CD4-positive, CD25-positive, alpha-beta regulatory T cell (primary cell): Measurements from ENCODE around the gene CTDNEP1. TPM values are rescaled to one million over a fixed set of nuclear protein-coding genes. Genes with fewer than 3 reads are reported as not detected.

Source experiments
- ATAC-seq, 2 donors: fragments of 150-1000 bp; cut with Tn5 transposase; one replicate each; pipeline ENCODE4 v1.10.0; 2021; ENCODE audit warnings: low read depth in 2 of 2, moderate number of reproducible peaks in 2 of 2, moderate library complexity in 1 of 2
- DNase-seq, 3 donors: peaks; one replicate each; pipeline versions ENCODE4 v3.0.0 to v3.0.0-alpha.2; 2012 to 2022; ENCODE audit warnings: mixed read lengths in 1 of 3
- H3K27ac ChIP-seq: one replicate; pipeline ENCODE4 v1.7.0; 2013; ENCODE audit warnings: mild to moderate bottlenecking, low read length; ENCODE audit not compliant: insufficient read depth, poor library complexity, severe bottlenecking
- H3K27me3 ChIP-seq: one replicate; pipeline ENCODE4 v1.7.0; 2013; ENCODE audit warnings: low read length; ENCODE audit not compliant: control insufficient read depth, insufficient read depth
- H3K36me3 ChIP-seq: one replicate; pipeline ENCODE4 v1.7.0; 2013; ENCODE audit warnings: mild to moderate bottlenecking, low read length, moderate library complexity; ENCODE audit not compliant: control insufficient read depth, insufficient read depth
- H3K4me1 ChIP-seq: 2 replicates; pipeline ENCODE4 v1.7.0; 2013; ENCODE audit warnings: mild to moderate bottlenecking, low read length; ENCODE audit not compliant: insufficient read depth, control insufficient read depth, poor library complexity, severe bottlenecking
- H3K4me3 ChIP-seq: one replicate; pipeline ENCODE4 v1.7.0; 2013; ENCODE audit warnings: low read depth, mild to moderate bottlenecking, low read length, moderate library complexity
- H3K9me3 ChIP-seq, 2 experiments: 1 replicate in 1 of 2; 2 replicates in 1 of 2; pipeline ENCODE4 v1.7.0; 2013; ENCODE audit warnings: low read length in 2 of 2, mild to moderate bottlenecking in 1 of 2, moderate library complexity in 1 of 2; ENCODE audit not compliant: control insufficient read depth in 2 of 2
- H3K27ac Mint-ChIP-seq, 3 donors: one replicate each; pipeline ENCODE4 v1.8.0; 2020 to 2022; ENCODE audit warnings: mild to moderate bottlenecking in 3 of 3, mixed read lengths in 3 of 3, moderate library complexity in 2 of 3
- H3K27me3 Mint-ChIP-seq: one replicate; pipeline ENCODE4 v1.8.0; 2022; ENCODE audit warnings: mild to moderate bottlenecking, mixed read lengths
- H3K36me3 Mint-ChIP-seq: one replicate; pipeline ENCODE4 v1.8.0; 2020; ENCODE audit warnings: mixed read lengths
- H3K4me1 Mint-ChIP-seq, 4 donors: one replicate each; pipeline ENCODE4 v1.8.0; 2020 to 2022; ENCODE audit warnings: mixed read lengths in 4 of 4, mild to moderate bottlenecking in 1 of 4
- H3K4me3 Mint-ChIP-seq, 4 donors: one replicate each; pipeline ENCODE4 v1.8.0; 2020 to 2022; ENCODE audit warnings: mild to moderate bottlenecking in 4 of 4, mixed read lengths in 4 of 4, moderate library complexity in 3 of 4
- H3K9me3 Mint-ChIP-seq, 7 donors: one replicate each; pipeline ENCODE4 v1.8.0; 2020 to 2022; ENCODE audit warnings: mixed read lengths in 7 of 7, mild to moderate bottlenecking in 3 of 7, moderate library complexity in 2 of 7
- polyA plus RNA-seq, 4 donors: library from polyadenylated mRNA; unstranded; fragments of 300-500 nt; fragmentation: Illumina TruSeq; gene quantifications; one replicate each; pipeline ENCODE4 v1.2.3, GENCODE V29; 2021
- total RNA-seq: library from RNA; stranded (reverse); gene quantifications from one replicate; pipeline ENCODE4 v1.2.3, GENCODE V29; 2022

Gene CTDNEP1
- total and polyA plus RNA-seq, 5 donors from 2014 or later = 33.0 to 114 (median 39.3) TPM

GRCh38 chr17:7242717-7243452, 8.6 kb downstream of the CTDNEP1 start:
- ATAC-seq = peak; percentile 46 to 48
- DNase-seq = peak; percentile 92 to 96 (median 96)
- peak overlapping the region; percentile 98 to 99 (median 99) for H3K27ac Mint-ChIP-seq
- H3K36me3 Mint-ChIP-seq = peaks cover 34% of the 10 kb centered on the region
- peaks cover 14% of the 10 kb centered on the region for H3K27me3 Mint-ChIP-seq
- peaks cover 0 to 1% (median 0%) of the 10 kb centered on the region in 7 donors for H3K9me3 Mint-ChIP-seq
- H3K27me3 ChIP-seq = no peaks in the 10 kb centered on the region
- H3K4me1 ChIP-seq = peaks cover 31% of the 10 kb centered on the region
- H3K4me3 Mint-ChIP-seq = peak overlapping the region; percentile 92 to 97 (median 96)
- peak overlapping the region; percentile 93 for H3K27ac ChIP-seq
- peaks cover 35% of the 10 kb centered on the region for H3K36me3 ChIP-seq
- peak overlapping the region; percentile 99 for H3K4me3 ChIP-seq
- no peaks in the 10 kb centered on the region for H3K9me3 ChIP-seq
- peaks cover 13 to 45% (median 29%) of the 10 kb centered on the region in 4 donors for H3K4me1 Mint-ChIP-seq

- DNase-seq (peak; percentile 86 to 95 (median 93)), ATAC-seq (peak; percentile 23 to 27)
- Histone ChIP-seq H3K27me3 (no peaks in the 10 kb centered on the region), H3K27ac (peak within 1 kb of the TSS; percentile 93), H3K4me1 (peaks cover 40% of the 10 kb centered on the region), H3K4me3 (peak within 1 kb of the TSS; percentile 99), H3K36me3 (peaks cover 34% of the 10 kb centered on the region), H3K9me3 (no peaks in the 10 kb centered on the region)
- H3K4me3 Mint-ChIP-seq = peak within 1 kb of the TSS; percentile 92 to 97 (median 96)
- H3K4me1 Mint-ChIP-seq = peaks cover 16 to 48% (median 30%) of the 10 kb centered on the region in 4 donors
- peaks cover 0 to 1% (median 0%) of the 10 kb centered on the region in 7 donors for H3K9me3 Mint-ChIP-seq
- H3K36me3 Mint-ChIP-seq = peaks cover 35% of the 10 kb centered on the region
- peaks cover 14% of the 10 kb centered on the region for H3K27me3 Mint-ChIP-seq
- H3K27ac Mint-ChIP-seq = peak within 1 kb of the TSS; percentile 98 to 99 (median 99)
These were observed 9.5 kb downstream of the CTDNEP1 start, which contains the start of gene GABARAP for GRCh38 chr17:7241783-7242716. Gene GABARAP (minus strand): TSS chr17:7242449. CDS start chr17:7242330, 119 bp downstream.

- H3K4me3 ChIP-seq = peak overlapping the region; percentile 82
- peaks cover 33% of the 10 kb centered on the region for H3K36me3 Mint-ChIP-seq
- H3K27ac ChIP-seq = peak overlapping the region; percentile 93
- no peak for DNase-seq
- peaks cover 41% of the 10 kb centered on the region for H3K4me1 ChIP-seq
- H3K36me3 ChIP-seq = peaks cover 33% of the 10 kb centered on the region
- peaks cover 20 to 46% (median 30%) of the 10 kb centered on the region in 4 donors for H3K4me1 Mint-ChIP-seq
- H3K27me3 ChIP-seq = no peaks in the 10 kb centered on the region
- peak overlapping the region; percentile 92 to 97 (median 96) for H3K4me3 Mint-ChIP-seq
- H3K27ac Mint-ChIP-seq = peak overlapping the region; percentile 98 to 99 (median 99)
- H3K27me3 Mint-ChIP-seq = peaks cover 14% of the 10 kb centered on the region
- peaks cover 0 to 1% (median 0%) of the 10 kb centered on the region in 7 donors for H3K9me3 Mint-ChIP-seq
- no peak for ATAC-seq
- H3K9me3 ChIP-seq = no peaks in the 10 kb centered on the region
These were observed 10.3 kb downstream of the CTDNEP1 start for GRCh38 chr17:7241090-7241733.

GRCh38 chr17:7240375-7240774, 11.2 kb downstream of the CTDNEP1 start:
- H3K4me1 Mint-ChIP-seq = peaks cover 20 to 55% (median 36%) of the 10 kb centered on the region in 4 donors
- H3K4me1 ChIP-seq = peaks cover 41% of the 10 kb centered on the region
- peak overlapping the region in 2 of 3 donors; percentile 96 to 98 for H3K27ac Mint-ChIP-seq
- peaks cover 0 to 1% (median 0%) of the 10 kb centered on the region in 7 donors for H3K9me3 Mint-ChIP-seq
- peak overlapping the region; percentile 92 to 97 (median 96) for H3K4me3 Mint-ChIP-seq
- no peak for ATAC-seq
- H3K27me3 Mint-ChIP-seq = peaks cover 14% of the 10 kb centered on the region
- H3K4me3 ChIP-seq = peak overlapping the region; percentile 61
- no peaks in the 10 kb centered on the region for H3K9me3 ChIP-seq
- H3K36me3 ChIP-seq = peaks cover 34% of the 10 kb centered on the region
- peaks cover 29% of the 10 kb centered on the region for H3K36me3 Mint-ChIP-seq
- no peaks in the 10 kb centered on the region for H3K27me3 ChIP-seq
- H3K27ac ChIP-seq = peak overlapping the region; percentile 90
- DNase-seq = no peak

- Histone ChIP-seq H3K4me1 (peaks cover 48% of the 10 kb centered on the region), H3K4me3 (peak within 1 kb of the TSS; percentile 77), H3K9me3 (no peaks in the 10 kb centered on the region), H3K27me3 (no peaks in the 10 kb centered on the region), H3K36me3 (peaks cover 27% of the 10 kb centered on the region), H3K27ac (peak within 1 kb of the TSS; percentile 90)
- peaks cover 25% of the 10 kb centered on the region for H3K36me3 Mint-ChIP-seq
- H3K27ac Mint-ChIP-seq = peak within 1 kb of the TSS; percentile 96 to 99 (median 98)
- H3K9me3 Mint-ChIP-seq = peaks cover 0 to 1% (median 0%) of the 10 kb centered on the region in 7 donors
- ATAC-seq (peak; percentile 65 to 68), DNase-seq (peak; percentile 95 to 99 (median 96))
- H3K27me3 Mint-ChIP-seq = peaks cover 10% of the 10 kb centered on the region
- peak within 1 kb of the TSS; percentile 92 to 97 (median 96) for H3K4me3 Mint-ChIP-seq
- H3K4me1 Mint-ChIP-seq = peaks cover 20 to 65% (median 42%) of the 10 kb centered on the region in 4 donors
These were observed 12.2 kb downstream of the CTDNEP1 start, which contains the start of gene PHF23 for GRCh38 chr17:7239091-7240027. Gene PHF23 (minus strand): TSS chr17:7239457. CDS start chr17:7239279, 178 bp downstream.

GRCh38 chr17:7238420-7239090, 13.0 kb downstream of the CTDNEP1 start:
- Mint-ChIP-seq H3K4me1 (peaks cover 20 to 69% (median 43%) of the 10 kb centered on the region in 4 donors), H3K9me3 (peaks cover 0 to 1% (median 0%) of the 10 kb centered on the region in 7 donors), H3K36me3 (peaks cover 23% of the 10 kb centered on the region), H3K27me3 (peaks cover 10% of the 10 kb centered on the region), H3K27ac (peak overlapping the region; percentile 31 to 99 (median 96)), H3K4me3 (peak overlapping the region; percentile 92 to 97 (median 96))
- ATAC-seq = no peak
- Histone ChIP-seq H3K27ac (peak overlapping the region; percentile 90), H3K4me3 (peak overlapping the region; percentile 77), H3K27me3 (no peaks in the 10 kb centered on the region), H3K4me1 (peaks cover 52% of the 10 kb centered on the region), H3K36me3 (peaks cover 23% of the 10 kb centered on the region), H3K9me3 (no peaks in the 10 kb centered on the region)
- peak in 2 of 3 donors; percentile 35 to 66 for DNase-seq
